ENCODE data around the gene GSG1.

- TF ChIP-seq POLR2A (IDR thresholded peaks at IDR 0.05) (no peak), CTCF (IDR thresholded peaks at IDR 0.05 in 8 of 11, conservative IDR thresholded peaks at IDR 0.05 in 3 of 11) (no peak), POLR2AphosphoS5 (IDR thresholded peaks at IDR 0.05) (no peak)
These were observed 18.4 kb downstream of the GSG1 start for GRCh38 chr12:13084898-13085640.

Data from spleen (tissue), 7 donors.